Keratinocyte (primary cell): ENCODE data around the gene ZBP1. TPM values are rescaled to one million over a fixed set of nuclear protein-coding genes. Genes with fewer than 3 reads are reported as not detected.

Source experiments
- DNase-seq: peaks from one replicate; pipeline ENCODE4 v3.0.0-alpha.2; 2011; ENCODE audit warnings: low read depth, missing footprints, low spot score
- FAIRE-seq: peaks from 2 replicates; lab custom pipeline; 2011; peaks lifted over from hg19 to GRCh38; lab: Jason Lieb, UNC
- H2AFZ ChIP-seq: 2 replicates; pipeline ENCODE4 v1.6.0; 2012; ENCODE audit warnings: low read length, control low read depth, inconsistent platforms; ENCODE audit not compliant: control insufficient read depth
- H3K27ac ChIP-seq: 2 replicates; pipeline ENCODE4 v1.5.1; 2011; ENCODE audit warnings: low read length; ENCODE audit not compliant: control insufficient read depth, insufficient read depth
- H3K27me3 ChIP-seq: 3 replicates; pipeline ENCODE4 v1.6.0; 2011; ENCODE audit warnings: low read length; ENCODE audit not compliant: control insufficient read depth, insufficient read depth; ENCODE audit errors: extremely low read depth
- H3K36me3 ChIP-seq, 2 experiments: 2 replicates in 1 of 2; 3 replicates in 1 of 2; pipeline ENCODE4 v1.5.1; 2011; ENCODE audit warnings: low read length in 2 of 2, mild to moderate bottlenecking in 1 of 2; ENCODE audit not compliant: control insufficient read depth in 2 of 2, insufficient read depth in 2 of 2; ENCODE audit errors: extremely low read depth in 1 of 2
- H3K4me1 ChIP-seq: 3 replicates; pipeline ENCODE4 v1.5.1; 2011; ENCODE audit warnings: low read length; ENCODE audit not compliant: control insufficient read depth, insufficient read depth; ENCODE audit errors: extremely low read depth
- H3K4me2 ChIP-seq: 3 replicates; pipeline ENCODE4 v1.6.0; 2011; ENCODE audit warnings: low read depth, low read length; ENCODE audit not compliant: control insufficient read depth, insufficient read depth; ENCODE audit errors: extremely low read depth
- H3K4me3 ChIP-seq, 3 experiments: fragments of 200-600 bp in 1 of 3; sonication (generic) in 1 of 3; 2 replicates in 2 of 3; 3 replicates in 1 of 3; pipeline ENCODE4 v1.5.1; 2011 to 2016; ENCODE audit warnings: low read length in 3 of 3, mild to moderate bottlenecking in 3 of 3, control low read depth in 2 of 3, inconsistent platforms in 1 of 3, low read depth in 1 of 3, mixed read lengths in 1 of 3, mixed run types in 1 of 3, moderate library complexity in 1 of 3; ENCODE audit not compliant: control insufficient read depth in 2 of 3, insufficient read depth in 2 of 3; ENCODE audit errors: extremely low read depth in 1 of 3
- H3K79me2 ChIP-seq: 2 replicates; pipeline ENCODE4 v1.6.0; 2012; ENCODE audit warnings: low read length; ENCODE audit not compliant: control insufficient read depth, insufficient read depth
- H3K9ac ChIP-seq: 3 replicates; pipeline ENCODE4 v1.6.0; 2011; ENCODE audit warnings: low read length; ENCODE audit not compliant: control insufficient read depth, insufficient read depth; ENCODE audit errors: extremely low read depth
- H3K9me1 ChIP-seq: 3 replicates; pipeline ENCODE4 v1.6.0; 2011; ENCODE audit warnings: low read length; ENCODE audit not compliant: control insufficient read depth, insufficient read depth; ENCODE audit errors: extremely low read depth
- H3K9me3 ChIP-seq: 2 replicates; pipeline ENCODE4 v1.5.1; 2012; ENCODE audit warnings: low read depth, low read length; ENCODE audit not compliant: control insufficient read depth
- H4K20me1 ChIP-seq: 3 replicates; pipeline ENCODE4 v1.6.0; 2011; ENCODE audit warnings: low read length; ENCODE audit not compliant: control insufficient read depth, insufficient read depth; ENCODE audit errors: extremely low read depth
- EZH2 ChIP-seq: IDR thresholded peaks from one replicate; pipeline ENCODE4 v1.6.1; 2012; ENCODE audit warnings: inconsistent platforms, mild to moderate bottlenecking, low read length, moderate library complexity
- dilution Hi-C: fragments of 300-500 bp; cut with MboI; formaldehyde crosslinking; loops from one replicate; pipeline ENCODE4 v1.7.0; 2020; ENCODE audit warnings: low sequenced_read_pairs; ENCODE audit not compliant: extremely low pct_ligation_motif_present
- polyA plus RNA-seq, 5 experiments: library from polyadenylated mRNA; depleted of rRNA in 3 of 5; stranded (reverse) in 3 of 5; stranded (forward) in 1 of 5; unstranded in 1 of 5; fragments of >200 nt; gene quantifications; 1 replicate in 1 of 5; 2 replicates in 3 of 5; 3 replicates in 1 of 5; pipeline versions ENCODE4 v1.2.1 to v1.2.3, GENCODE V29; 2011 to 2012; ENCODE audit warnings: missing spikeins in 2 of 5, low read depth in 1 of 5, low replicate concordance in 1 of 5
- TF ChIP-seq, protein P1 (sequence below), 3 experiments: IDR thresholded peaks in 1 of 3; conservative IDR thresholded peaks in 1 of 3; optimal IDR thresholded peaks in 1 of 3; 2 replicates in 2 of 3; 3 replicates in 1 of 3; pipeline versions ENCODE3 to v1.5.1; 2011; ENCODE audit warnings: low read length in 3 of 3, mild to moderate bottlenecking in 3 of 3, moderate library complexity in 2 of 3, control low read depth in 1 of 3, inconsistent platforms in 1 of 3; ENCODE audit not compliant: insufficient read depth in 2 of 3; ENCODE audit errors: extremely low read depth in 1 of 3

Gene ZBP1
- polyA plus RNA-seq, 1 donor (not counting 4 experiments of a cell fraction or from before 2014, with no cell fraction given): 0.08 TPM

DNA sequence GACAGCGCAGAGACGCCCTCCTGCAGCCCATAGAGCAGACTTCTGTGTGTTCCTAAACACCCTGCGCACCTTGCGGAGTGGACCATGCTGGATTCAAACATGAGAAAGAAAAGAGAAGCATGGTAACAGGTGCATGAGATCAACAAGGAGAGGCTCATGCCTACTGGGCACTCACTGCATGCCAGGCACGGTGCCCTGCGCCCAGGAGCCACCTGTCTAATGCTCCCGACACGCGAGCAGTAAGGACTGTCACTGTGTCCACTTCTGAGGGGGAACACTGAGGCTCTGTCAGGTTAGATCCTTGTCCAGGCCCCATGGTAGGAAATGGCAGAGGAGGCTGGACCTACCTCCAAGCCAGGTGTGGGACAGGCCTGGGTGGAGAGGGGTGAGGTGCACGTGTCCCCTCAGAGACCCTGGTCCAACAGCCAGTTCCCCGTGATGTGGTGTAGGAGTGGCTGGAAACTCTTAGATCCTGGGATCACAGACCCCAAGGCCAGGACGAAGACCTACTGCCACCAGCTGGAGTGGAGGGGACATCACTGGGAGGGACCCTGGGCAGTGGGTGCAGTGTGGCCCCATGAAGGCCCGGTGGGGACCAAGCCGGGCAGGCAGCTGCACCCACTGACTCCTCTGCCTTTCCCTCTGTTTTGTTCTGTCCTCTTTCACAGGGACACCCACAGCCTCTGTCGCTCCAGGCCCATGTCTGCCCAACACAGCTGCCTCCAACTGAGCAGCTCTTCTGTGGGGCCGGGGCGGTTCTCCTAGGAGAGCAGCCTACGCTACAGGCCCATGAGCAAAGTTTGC is 29.5 kb downstream of the ZBP1 start:
- Histone ChIP-seq H3K4me2 (no peak overlapping the region), H2AFZ (no peak overlapping the region), H3K79me2 (no peaks in the 10 kb centered on the region), H3K9me1 (no peaks in the 10 kb centered on the region), H3K4me1 (no peaks in the 10 kb centered on the region), H3K27ac (no peak overlapping the region), H3K4me3 (no peak overlapping the region), H3K9me3 (peaks cover 3% of the 10 kb centered on the region), H3K36me3 (no peaks in the 10 kb centered on the region), H3K27me3 (peaks cover 36% of the 10 kb centered on the region), H3K9ac (no peak overlapping the region), H4K20me1 (no peaks in the 10 kb centered on the region)
- no peak for DNase-seq
- dilution Hi-C loops: no loop called here
- TF ChIP-seq EZH2: no peak
- TF ChIP-seq, protein P1, sequence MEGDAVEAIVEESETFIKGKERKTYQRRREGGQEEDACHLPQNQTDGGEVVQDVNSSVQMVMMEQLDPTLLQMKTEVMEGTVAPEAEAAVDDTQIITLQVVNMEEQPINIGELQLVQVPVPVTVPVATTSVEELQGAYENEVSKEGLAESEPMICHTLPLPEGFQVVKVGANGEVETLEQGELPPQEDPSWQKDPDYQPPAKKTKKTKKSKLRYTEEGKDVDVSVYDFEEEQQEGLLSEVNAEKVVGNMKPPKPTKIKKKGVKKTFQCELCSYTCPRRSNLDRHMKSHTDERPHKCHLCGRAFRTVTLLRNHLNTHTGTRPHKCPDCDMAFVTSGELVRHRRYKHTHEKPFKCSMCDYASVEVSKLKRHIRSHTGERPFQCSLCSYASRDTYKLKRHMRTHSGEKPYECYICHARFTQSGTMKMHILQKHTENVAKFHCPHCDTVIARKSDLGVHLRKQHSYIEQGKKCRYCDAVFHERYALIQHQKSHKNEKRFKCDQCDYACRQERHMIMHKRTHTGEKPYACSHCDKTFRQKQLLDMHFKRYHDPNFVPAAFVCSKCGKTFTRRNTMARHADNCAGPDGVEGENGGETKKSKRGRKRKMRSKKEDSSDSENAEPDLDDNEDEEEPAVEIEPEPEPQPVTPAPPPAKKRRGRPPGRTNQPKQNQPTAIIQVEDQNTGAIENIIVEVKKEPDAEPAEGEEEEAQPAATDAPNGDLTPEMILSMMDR (optimal IDR thresholded peaks at IDR 0.05 in 1 of 3, IDR thresholded peaks at IDR 0.05 in 1 of 3, conservative IDR thresholded peaks at IDR 0.05 in 1 of 3; ENCODE audit: extremely low read depth in 1 of 3, insufficient read depth in 2 of 3, low read length in 3 of 3): no peak
- no peak for FAIRE-seq

DNA sequence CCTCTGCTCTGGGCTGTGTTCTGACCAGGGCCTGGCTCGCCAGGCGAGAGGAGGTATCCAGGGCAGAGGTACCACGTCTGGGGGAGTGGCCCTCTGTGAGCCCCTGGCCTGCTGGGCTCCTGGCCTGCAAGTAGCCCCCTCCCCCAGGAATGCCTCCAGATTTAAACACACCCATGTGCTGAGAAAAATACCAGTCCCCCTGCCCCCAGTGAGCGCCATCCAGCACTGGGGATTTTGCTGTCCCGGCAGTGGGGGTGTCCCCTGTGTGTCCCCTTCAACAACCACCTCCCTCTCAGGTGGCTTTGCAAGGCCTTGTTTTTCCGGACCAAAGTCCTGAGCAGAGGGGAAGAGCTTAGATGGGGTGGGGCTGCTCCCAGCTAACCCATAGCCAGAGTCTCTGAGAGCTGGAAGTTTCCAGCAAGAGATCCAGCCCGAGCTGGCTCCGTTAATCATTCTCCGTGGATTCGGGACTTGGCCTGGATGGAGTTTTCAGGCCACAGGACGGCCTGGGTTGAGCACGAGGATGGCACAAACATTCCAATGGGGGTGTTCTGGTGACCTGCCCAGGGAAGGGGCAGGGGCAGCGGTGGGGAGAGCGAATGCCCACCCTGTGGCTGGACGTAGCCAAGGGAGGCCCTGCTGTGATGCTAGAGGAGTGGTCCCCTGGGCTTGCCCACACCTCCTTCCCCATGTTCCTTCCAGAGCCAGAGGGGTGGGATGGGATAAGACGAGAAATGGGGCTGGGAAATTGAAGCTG is 30.3 kb downstream of the ZBP1 start:
- Histone ChIP-seq H3K36me3 (no peaks in the 10 kb centered on the region), H3K4me1 (no peaks in the 10 kb centered on the region), H3K27me3 (peaks cover 36% of the 10 kb centered on the region), H3K4me3 (no peak overlapping the region), H2AFZ (no peak overlapping the region), H3K9me1 (no peaks in the 10 kb centered on the region), H3K9ac (no peak overlapping the region), H3K27ac (no peak overlapping the region), H3K4me2 (no peak overlapping the region), H3K9me3 (peaks cover 3% of the 10 kb centered on the region), H4K20me1 (no peaks in the 10 kb centered on the region), H3K79me2 (no peaks in the 10 kb centered on the region)
- no peak for TF ChIP-seq EZH2
- TF ChIP-seq, protein P1 (optimal IDR thresholded peaks at IDR 0.05 in 1 of 3, IDR thresholded peaks at IDR 0.05 in 1 of 3, conservative IDR thresholded peaks at IDR 0.05 in 1 of 3; ENCODE audit: extremely low read depth in 1 of 3, insufficient read depth in 2 of 3, low read length in 3 of 3): no peak
- FAIRE-seq: no peak
- dilution Hi-C loops: no loop called here
- DNase-seq: no peak
